GM18507 (cell line): ENCODE data around the gene TMEM9B.
"Not testable (repeated sequence)": the region's sequence is repeated elsewhere in the genome, so short reads cannot be mapped to it uniquely, and the experiment has no call there.

Source experiments
- DNase-seq: peaks from one replicate; pipeline ENCODE4 v3.0.0; 2011; ENCODE audit warnings: low read depth; ENCODE audit not compliant: insufficient read length; ENCODE audit errors: extremely low spot score
- FAIRE-seq: peaks from 2 replicates; lab custom pipeline; 2011; peaks lifted over from hg19 to GRCh38; lab: Jason Lieb, UNC

The TMEM9B gene

GRCh38 chr11:8980485-8980884 is 16.2 kb upstream of the TMEM9B start:
- FAIRE-seq (no peak), DNase-seq (no peak)

- peak; percentile 9 for FAIRE-seq
Measured at GRCh38 chr11:8979365-8979764, 15.1 kb upstream of the TMEM9B start.

GRCh38 chr11:8973121-8973520 is 8.9 kb upstream of the TMEM9B start:
- no peak for FAIRE-seq
- DNase-seq = no peak

More at GRCh38 chr11:8979365-8979764, 15.1 kb upstream of the TMEM9B start:
- not testable (repeated sequence) for DNase-seq

DNA sequence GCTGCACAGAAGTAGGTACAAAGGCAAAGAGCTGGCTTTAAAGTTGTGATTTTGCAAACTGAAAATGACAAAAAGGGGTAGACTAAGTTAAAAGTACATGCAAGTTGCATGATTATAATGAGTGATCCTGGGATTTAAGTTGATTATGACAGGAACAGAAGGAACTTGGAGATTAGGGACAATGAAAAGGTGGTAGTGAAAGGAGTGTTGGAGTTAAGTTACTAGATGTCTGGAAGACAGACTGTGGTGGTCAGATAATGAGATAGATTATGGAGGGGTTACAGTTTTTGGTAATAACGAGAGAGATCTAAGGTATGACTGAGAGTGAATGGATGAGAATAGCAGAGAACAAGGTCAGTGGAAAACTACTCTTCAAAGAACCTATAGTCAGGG is 7.7 kb upstream of the TMEM9B start:
- no peak for FAIRE-seq
- DNase-seq = no peak

DNA sequence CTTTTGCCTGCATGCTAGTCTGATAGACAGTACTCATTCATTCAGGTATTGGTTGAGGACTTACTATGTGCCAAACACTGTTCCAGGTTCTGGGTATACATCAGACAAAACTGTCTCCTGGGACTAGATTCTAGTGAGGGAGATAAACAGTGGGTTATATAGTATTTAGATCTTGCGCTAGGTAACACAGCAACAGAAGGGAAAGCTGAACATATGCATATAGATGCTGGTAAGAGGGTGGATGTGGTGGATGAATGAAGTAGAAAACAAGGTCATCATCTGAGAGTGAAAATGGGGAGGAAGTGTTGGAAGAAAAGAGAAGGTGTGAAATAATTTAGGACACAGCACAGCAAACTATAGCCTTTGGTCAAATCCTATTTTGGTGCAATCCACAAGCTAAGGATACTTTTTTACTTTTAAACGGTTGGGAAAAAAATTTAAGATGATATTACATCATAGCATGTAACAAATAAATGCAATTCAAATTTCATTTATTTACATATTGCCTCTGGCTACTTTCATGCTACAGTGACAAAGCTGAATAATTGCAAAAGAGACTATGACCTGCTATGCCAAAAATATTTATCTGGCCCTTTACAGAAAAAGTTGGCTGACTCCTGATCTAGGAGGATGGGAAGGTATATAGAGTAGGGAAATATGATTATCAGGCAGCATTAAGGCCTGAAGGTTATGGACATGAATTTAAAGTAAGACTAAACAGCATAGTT is 7.1 kb upstream of the TMEM9B start:
- no peak for FAIRE-seq
- no peak for DNase-seq

- no peak for FAIRE-seq
- no peak for DNase-seq
Measured at GRCh38 chr11:8967184-8967583, 2.9 kb upstream of the TMEM9B start.

- peak; percentile 63 for DNase-seq
- FAIRE-seq = no peak
Measured at GRCh38 chr11:8963569-8964323, 496 bp downstream of the TMEM9B start.

DNA sequence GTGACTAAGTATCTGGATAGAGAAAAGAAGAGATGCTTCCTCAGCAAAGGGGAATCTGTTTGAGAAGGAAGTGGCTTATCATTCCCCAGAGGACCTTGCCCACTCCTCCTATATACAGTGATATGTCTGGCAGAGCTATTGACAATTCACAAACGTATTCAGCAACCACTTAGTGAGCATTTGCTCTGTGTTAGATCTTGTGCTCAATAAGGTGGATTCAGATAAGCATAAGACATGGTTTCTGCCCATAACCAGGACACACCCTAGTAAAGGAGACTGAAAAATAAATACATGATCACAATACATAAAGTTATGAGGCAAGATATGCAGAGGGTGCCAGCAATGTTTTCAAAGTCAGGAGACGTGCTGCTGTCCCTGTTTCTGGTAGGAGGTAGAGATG is 1.4 kb downstream of the TMEM9B start:
- DNase-seq (no peak), FAIRE-seq (no peak)

GRCh38 chr11:8961401-8961800 is 2.8 kb downstream of the TMEM9B start:
- FAIRE-seq = no peak
- no peak for DNase-seq

DNA sequence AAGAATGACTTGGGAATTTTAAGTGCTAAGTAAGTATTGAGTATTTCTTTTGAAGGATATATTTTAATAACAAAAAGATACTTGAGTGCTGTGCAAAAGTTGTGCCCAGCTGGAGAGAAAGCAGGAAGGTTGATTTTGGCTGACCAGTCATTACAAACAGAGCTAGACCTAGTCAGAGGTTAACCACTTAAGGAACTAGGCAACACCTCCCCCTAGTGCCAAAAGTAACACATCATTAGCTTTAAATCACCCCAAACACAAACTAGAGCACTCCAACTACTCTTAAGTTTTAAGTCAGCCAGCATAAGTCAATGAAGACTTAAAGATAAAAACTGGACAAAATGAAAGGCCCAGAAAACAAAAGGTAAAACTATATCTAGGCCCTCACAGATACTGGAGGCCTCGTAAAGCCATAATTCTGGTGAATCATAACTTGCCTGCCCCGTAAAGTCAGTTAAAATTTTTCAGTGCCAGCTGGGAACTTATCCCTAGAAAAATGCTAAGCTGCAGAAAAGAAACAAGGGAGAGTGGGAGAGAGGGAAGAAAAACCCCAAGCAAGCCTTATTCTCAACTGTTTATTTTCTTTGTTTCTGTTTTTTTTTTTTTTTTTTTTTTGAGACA is 4.6 kb downstream of the TMEM9B start:
- DNase-seq (peak; percentile 60), FAIRE-seq (peak; percentile 80)

GRCh38 chr11:8956860-8957259 is 7.4 kb downstream of the TMEM9B start:
- FAIRE-seq = no peak

GRCh38 chr11:8948886-8949285 is 15.4 kb downstream of the TMEM9B start:
- no peak for FAIRE-seq

More at GRCh38 chr11:8956860-8957259, 7.4 kb downstream of the TMEM9B start:
- no peak for DNase-seq

GRCh38 chr11:8947230-8947943 is 16.9 kb downstream of the TMEM9B start:
- no peak for DNase-seq
- no peak for FAIRE-seq

More at GRCh38 chr11:8948886-8949285, 15.4 kb downstream of the TMEM9B start:
- no peak for DNase-seq

DNA sequence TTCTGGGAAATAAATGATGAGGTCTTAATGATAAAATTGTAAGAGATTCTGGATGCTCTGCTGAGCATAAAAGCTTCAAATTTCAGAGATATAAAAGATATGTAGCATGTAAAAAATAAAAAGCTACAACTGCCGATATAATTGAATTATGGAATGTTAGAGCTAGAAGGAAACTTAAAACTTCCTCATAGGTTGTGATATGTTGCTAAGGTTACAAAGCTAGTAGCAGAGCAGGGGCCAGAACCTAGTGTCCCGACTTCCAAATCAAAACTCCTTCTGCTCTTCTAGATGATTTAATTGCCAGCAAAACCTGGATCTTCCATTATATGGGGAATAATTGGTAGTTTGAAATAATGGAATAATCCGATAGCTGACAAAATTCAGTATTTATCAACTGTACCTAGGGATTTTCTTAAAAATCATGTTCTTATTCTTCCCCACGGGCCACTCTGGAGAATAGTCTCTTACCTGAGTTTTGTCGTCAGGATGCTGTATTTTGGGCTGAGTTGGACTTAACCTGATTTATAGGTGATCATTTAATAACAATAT is 21.6 kb downstream of the TMEM9B start, which contains the start of gene ASCL3:
Gene ASCL3, minus strand, starts transcription at position 499 of the 549 bp plus-strand sequence. CDS start 4,855 bp downstream, outside the sequence.
- FAIRE-seq (no peak), DNase-seq (no peak)

DNA sequence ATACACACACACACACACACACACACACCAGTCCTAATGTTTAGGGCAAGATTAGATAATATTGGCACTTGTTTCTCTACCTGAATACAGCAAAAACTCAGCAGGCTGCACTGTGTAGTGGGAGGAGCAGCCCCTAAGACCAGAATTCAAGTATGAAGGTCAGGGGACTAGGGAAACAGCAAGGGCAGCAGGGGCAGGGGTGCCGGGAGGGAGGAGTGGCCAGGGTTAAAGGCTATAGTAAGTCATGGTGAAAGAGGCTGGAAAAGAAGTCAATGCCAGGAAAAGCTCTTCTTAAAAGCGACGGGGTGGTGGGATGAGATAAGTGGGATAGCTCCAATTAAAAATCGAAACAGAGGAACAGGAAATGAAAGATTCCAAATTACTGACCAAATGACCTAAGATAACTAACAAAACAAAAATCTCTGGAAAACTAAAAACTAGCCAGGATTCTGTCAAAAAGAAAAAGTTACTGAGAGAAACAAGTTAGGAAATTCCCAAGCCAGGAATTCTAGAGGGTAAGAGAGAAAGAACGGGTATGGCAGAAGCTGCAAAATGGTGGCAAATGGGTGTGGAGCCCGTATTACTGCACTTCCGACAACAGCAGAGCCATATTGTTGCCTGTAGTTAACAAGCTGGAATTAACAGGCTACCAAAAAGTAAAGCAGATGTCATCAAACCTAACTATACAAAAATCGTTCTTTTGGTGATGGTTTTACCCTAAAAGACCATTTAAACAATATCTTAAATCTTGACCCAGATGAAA is 22.7 kb downstream of the TMEM9B start:
- FAIRE-seq (no peak), DNase-seq (no peak)

DNA sequence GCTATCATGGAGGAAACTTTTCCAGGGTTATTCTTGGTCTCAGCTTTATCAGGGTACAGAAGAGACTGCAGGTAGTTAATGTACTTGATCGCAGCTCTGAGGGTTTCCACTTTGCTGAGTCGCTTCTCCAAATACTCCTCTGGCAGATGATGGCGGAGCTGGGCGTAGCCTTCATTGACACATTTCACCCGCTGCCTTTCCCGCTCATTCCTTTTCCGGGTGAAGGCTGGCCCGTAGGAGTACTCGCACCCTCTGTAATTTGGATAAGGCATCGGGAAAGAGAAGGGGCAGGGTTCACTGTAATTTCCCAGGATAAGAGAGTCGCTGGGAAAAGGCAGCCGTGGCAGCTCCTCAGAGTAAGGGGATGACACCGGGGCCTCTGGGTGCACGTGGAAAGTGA is 26.6 kb downstream of the TMEM9B start:
- FAIRE-seq = no peak

GRCh38 chr11:8937159-8937558 is 27.1 kb downstream of the TMEM9B start:
- peak; percentile 8 for DNase-seq
- peak; percentile 29 for FAIRE-seq

More for the DNA sequence above, 26.6 kb downstream of the TMEM9B start:
- no peak for DNase-seq

DNA sequence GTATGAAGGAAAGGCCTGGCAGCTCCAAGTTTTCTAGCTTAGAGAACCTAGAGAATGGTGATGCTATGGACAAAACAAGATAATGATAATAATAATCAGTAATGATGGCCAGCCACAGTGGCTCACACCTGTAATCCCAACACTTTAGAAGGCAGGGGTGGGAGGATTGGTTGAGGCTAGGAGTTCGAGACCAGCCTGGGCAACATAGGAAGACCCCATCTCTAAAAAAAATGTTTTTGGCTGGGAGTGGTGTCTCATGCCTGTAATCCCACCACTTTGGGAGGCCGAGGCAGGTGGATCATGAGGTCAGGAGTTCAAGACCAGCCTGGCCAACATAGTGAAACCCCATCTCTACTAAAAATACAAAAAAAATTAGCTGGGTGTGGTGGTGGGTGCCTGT is 28.5 kb downstream of the TMEM9B start:
- not testable (repeated sequence) for FAIRE-seq, DNase-seq
